DMS 273 (cell line): ENCODE measurements around the gene NRP2.
A peak's percentile ranks its signal among the peaks of the same experiment; 100 is the strongest.

Experiments
- DNase-seq: peaks from one replicate; lab custom pipeline; 2025; ENCODE audit not compliant: unreplicated experiment; lab: John Stamatoyannopoulos, UW

The NRP2 gene

DNA sequence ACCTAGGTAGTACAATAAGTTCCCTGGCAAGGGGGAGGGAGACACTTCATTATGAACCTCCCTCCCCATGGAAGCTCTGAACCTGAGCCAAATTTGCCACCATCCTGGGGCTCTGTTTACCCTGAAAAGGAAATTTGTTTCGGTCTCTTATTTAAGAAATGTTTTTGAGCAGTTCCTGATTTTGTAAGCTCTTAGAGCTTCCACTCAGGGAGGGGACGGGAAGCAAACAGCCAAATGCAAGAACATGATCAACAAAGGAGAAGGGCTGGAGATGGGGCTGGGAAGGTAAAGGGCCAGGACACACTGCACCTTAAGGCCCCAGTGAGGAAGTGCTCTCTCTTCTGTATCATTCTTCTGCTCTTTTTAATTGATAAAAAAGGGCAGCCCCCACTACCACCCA lies 117.9 kb downstream of the NRP2 start:
- no peak for DNase-seq

DNA sequence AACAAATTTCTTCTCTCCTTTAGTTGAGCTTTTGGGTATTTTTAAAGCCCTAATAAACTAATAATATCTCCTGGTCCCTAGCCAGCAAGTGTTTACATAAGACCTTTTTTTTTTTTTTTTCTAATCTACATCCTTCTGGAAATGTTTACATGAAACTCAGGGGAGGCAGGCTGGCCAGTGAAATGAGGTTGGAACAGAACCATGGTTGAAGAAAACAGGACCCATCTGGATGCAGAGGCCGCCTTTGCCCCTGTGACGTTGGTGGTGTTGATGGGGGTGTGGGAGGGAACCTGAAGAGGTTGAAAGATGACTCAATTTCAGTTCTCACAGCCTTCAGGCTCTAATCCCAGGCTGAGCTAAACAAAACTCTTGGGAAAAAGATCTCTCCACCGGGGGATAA lies 118.5 kb downstream of the NRP2 start:
- DNase-seq = peak; percentile 28

DNA sequence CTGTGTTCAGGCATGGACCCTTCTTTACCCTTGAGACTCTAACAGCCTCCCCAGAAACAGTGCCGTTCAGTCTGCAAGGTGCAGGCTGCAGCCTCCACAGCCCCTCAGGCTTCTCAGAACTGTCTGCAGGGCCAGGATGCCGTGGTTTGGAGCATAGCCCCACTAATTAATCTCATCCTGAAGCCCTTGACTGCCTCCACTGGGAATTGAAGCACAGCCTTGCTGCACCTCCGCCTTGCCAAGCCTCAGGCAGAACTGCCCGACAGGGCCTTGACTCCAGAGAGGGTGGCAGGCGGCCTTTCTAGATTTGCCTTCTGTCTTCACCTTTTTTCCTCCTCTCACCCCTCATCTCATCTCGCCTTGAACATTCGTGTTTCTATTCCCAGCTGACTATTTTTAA lies 119.8 kb downstream of the NRP2 start:
- DNase-seq = no peak

DNA sequence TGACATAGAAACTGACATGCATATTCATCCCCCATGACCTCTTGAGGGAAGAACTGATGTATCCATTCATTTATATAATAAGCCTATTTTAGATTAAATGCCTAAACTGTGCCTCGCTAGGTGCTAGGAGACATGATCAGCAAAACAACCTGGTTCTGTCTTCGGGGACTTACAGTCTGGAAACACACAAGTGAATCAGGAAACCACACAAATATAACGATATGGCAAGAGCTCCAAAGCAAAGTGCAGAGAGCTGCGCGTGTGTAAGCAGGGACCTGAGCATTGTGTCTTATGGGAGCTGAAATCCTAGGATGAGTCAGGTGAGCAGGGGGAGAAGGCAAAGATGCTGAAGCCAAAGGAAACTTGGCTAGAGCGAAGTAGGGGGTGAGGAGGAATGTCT lies 120.6 kb downstream of the NRP2 start:
- no peak for DNase-seq

DNA sequence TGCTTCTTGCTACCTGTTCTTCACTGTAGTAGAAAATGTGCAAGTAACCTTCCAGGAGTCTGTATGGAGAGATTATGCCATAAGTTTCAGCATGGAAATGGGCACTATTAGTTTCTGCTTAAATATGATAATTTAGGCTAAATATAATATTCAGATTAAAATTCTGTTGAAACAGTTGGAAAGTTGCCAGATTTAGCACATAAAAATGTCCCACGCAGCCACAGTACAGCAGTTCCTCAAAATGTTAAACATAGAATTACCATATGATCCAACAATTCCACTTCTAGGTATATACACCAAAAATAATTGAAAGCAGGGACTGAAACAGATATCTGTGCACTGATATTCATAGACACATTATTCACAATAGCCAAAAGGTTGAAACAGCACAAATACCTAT lies 121.2 kb downstream of the NRP2 start:
- DNase-seq = no peak

DNA sequence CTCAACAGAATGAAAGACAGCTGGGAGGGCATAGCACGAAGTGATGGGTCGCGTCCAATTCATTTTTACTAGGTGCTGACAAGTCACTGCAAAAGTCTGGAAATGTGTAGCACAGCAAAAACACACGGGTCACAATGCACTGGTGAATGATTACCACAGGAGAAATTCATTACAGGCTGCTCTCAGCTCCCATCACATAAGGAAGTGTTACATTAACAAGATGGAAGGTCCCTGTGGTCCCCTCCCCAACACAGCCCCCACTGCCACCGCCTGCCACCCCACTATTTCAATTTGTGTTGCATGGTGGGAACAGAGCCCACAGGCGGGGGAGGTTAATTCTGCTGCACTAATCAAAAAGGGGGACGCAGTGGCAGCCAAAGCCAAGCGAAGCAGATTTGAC lies 122.8 kb downstream of the NRP2 start:
- no peak for DNase-seq

DNA sequence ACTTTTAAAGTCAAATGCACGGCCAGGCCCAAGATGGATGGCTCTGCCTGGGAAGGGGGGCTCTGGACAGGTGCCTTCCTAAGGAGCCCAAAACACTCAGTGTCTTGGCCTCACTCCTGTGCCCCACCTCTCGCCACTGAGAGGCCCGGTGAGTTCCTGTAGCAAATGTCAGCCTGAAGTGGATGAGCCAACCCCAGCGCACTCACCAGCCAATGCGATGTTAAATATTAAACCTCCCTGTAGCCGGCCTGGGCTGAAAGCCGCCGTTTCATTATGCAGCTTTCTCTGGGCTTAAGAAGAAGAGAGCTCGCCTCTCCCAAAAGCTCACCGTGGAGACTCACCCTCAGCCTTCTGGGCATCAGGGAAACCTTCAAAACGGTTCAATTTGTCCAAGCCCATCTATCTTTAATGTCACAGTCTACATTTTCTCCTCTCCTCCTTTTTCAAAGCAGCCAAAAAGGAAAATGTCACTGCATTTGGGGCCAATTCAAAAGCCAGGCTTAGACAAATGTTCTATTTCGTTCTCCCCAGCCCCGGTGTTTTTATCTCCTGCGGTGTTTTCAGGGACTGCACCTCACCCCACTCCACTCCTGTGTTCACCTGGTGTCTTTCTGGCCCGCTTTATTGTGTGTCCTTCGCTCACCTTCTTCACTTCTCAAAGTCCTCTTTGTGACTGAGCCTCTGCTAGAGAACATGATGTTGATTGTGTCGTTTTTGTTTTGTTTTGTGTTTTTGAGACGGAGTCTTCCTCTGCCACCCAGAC lies 124.0 kb downstream of the NRP2 start:
- DNase-seq = no peak

DNA sequence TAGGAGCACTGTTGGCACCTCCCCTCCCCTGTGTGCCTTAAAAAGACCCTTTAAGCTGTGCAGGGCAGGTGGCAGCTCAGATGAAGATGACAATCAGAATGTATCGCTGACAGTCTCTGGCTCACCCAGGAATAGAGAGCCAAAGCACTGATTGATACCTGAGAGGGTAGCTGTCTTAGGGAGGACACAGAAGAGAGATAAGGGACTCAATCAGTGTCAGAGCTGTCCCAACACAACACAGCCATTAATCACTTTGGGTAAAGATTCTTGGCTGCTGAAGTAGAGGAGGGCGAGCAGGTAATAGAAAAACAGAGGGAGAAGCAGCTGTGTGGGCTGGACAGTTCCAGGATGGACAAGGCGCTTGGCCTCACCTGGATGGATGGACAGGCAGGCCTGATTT lies 124.9 kb downstream of the NRP2 start:
- no peak for DNase-seq

DNA sequence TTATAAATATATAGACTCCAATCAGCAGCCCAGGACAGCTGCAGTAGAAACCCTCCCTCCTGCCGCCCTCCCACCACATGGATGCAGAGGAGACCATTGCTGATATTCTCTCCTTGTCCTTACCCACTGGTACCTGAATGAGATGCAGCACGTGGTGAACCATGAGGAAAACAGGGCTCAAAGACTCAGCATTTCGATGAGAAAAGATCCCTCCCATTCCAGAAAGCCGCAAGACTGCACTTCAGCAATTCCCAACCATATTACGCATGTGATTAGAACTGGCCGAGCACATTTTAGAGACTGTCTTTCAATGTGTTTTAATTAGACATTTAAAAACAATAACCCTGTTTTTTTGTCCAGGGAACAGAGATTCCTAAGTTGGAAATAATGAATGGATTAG lies 125.5 kb downstream of the NRP2 start:
- DNase-seq = no peak

DNA sequence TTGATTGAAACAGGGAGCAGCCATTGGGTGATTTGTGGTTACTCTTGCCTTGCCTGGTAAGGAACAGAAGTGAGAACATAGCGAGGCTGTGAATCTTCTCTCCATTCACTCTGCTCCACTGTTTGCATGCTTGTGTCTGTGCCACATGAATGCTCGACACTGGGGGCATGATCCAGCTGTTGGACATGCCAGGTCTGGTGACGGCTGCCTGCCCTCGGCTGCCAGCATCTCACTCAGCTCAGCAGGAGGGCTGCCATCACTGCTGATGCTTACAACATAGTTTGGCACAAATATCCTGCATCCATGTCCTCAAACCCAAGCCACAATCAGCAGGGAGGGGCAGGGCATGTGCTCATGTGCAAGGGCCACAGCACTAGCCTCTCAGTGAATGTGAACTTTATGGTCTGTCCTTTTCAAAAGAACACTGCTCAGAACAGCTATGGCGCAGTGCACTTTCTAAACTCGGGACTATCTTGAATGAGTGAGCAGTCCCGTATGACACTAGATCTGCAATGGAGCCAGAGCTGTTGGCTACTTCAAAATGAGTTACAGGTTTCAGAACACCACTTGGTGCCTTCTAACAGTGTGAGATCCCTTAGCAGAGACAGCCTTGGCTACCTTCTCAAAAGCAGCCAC lies 126.3 kb downstream of the NRP2 start:
- DNase-seq = peak; percentile 24

DNA sequence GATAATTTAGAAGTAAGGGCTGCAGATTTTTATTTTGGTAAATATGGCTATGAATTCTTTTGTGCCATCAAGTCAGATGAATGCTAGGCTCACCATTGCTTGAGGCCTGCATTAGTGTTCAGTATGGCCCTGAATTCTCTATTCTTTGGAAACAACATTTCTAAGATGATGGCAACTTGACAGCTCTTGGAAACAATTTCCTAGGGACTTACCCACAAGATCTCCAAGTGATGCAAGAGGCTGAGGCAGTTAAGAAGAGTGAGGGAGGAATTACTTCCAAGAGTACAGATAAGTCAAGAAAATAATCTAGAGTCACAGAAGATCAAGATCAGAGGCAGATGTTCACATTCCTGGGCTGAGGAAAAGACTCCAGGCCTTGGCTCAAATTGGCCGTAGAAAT lies 129.1 kb downstream of the NRP2 start:
- no peak for DNase-seq

DNA sequence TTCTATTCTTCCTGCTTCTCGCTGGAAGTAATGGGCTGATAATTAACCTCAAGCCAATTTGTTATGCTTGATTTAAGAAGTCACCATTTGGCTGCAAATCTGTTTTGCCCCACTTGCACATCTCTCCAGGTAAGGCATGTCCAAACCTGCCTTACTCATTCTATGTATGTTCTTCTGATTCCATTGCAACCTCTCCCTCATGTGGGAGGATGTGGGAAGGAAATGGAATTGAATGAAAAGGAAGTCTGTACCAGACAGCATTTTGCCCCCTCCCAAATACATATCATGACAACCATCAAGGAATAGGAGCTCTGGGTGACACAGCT lies 131.7 kb downstream of the NRP2 start:
- DNase-seq = no peak

DNA sequence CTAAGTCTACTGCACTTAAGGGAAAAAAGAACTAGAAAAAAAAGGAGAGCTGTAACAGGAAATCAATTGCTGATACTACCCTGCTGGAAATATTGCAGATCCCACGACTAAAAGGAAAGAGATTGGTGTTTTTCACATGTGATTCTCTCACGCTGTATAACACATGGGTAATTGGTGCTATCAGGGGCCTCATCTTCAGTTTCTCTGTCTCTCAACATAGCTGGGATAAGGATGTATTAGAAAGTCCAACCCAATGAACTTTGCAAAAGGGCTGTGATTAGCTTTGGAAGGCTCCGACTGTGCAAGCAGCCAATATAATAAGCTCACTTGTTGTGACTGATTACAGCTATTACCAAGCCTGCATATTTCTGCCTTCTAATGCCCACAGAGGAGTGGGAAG lies 133.4 kb downstream of the NRP2 start:
- DNase-seq = no peak

DNA sequence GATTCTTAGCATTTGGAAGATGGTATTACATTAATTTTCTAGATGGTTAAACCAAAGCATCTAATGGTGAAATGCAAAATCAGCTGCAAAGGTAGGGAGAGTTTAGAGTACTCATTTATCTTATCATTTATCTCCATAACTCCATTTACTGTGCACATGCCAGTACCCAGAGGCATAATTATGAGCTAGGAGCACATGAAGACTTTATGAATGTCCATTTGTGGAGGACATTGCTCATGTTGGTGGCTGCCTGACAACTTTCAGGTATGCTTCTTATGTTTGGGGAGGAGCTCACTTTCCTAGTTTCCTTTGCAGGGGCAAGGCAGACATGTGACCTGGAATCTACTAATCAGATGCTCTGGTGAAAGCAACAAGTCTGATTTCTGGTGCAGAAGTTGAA lies 134.0 kb downstream of the NRP2 start:
- DNase-seq = no peak

DNA sequence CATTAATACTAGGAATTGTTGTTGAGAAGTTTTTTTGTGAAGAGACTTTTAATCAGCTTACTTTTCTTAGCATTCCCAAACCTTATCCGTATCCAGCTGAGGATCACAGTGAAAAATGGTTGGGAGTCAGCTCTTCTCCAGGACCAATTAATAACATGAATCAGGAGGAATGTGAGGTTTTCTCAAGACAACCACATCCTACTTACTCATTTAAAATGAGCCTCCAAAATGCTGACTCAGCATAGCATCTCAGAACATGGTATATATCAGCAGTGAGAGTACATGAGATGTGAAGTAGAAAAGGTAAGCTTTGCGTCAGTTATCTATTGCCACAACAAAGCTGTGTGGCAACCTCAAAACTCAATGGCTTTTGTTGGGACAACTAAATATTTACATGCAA lies 140.3 kb downstream of the NRP2 start:
- DNase-seq = no peak

DNA sequence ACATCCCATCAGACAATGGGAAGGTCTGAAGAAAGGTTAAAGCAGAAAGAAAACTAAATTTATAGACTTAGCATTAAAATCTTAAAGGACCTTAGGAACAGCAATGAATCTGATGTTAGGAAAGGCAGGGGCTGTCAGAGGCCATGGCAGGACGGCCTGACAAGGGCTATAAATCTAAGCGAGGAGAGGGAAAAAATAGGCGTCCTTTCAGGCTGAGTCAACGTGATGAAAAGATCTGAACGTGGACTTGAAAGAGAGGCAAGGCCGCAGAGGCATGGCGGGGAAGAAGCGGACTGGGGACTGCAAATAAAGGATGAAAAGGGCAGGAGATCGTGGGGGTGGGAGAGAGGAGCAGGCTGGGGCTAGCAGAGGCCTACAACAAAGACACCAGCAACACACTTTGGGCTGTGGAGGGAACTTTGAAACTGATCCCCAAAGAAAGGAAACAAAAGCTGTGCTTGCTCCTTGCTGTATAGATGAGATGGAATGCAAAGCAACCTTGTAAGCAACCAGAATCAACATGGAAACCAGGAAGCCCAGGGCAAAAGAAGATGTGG lies 145.6 kb downstream of the NRP2 start:
- DNase-seq = no peak

DNA sequence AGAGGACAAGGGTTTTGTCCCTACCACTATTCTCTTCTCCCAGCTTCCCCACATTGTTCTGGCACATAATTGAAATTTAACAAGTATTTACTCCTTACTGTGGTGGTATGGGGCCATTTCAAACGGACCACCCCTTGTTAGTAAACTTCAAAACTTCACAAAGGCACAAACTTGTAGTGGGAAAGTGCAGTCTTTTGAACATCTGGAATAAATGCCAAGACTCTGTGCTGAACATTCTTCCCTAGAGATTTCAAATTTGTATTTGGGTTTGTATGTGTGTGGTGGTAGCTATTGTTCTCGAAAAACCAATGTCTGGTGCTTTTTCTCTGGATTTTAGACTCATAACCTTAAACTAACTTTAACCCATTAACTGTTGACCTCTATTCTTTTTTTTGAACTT lies 151.6 kb downstream of the NRP2 start:
- DNase-seq = no peak

DNA sequence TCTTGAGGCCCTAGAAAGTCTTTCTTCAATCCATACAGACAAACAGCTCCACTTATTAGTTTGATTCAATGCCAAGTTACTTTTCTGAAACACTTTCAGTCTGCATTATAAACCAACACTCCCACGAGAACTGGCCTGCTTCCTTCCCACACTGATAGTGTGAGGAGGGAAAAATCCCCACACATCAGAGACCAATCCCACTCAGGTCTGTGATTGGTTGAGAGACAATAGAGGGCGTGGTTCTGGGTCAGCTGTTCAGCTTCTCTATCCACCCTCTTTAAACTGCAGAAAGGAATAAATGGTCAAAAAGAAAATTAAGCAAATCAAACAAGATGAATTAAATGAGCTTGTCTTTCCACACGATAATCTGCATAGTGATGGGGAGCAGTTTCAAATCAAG lies 152.5 kb downstream of the NRP2 start:
- DNase-seq = no peak

DNA sequence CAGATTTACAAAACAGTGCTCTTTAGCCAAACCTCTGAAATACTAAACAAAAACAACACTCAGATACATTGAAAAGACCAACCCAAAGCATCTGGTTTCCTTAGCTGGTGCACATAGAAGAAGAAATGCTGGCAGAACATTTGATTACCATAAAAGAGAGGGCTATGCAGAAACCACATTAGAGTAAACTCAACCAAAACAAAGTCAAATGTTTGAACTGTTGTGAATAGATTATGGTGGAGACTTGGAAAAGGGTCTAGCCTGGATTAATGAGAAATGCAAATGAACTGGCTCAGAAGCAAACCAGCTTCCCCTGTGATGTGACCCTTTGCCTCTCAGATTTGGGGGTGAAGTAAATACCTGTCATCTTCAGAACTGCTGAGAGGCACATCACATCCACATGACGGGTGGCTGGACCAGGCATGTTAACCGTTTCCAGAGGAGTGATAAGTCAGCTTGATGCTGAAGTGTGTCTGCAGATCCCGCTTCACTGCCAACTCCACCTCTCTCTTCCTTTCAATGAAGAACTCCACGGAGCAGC lies 153.0 kb downstream of the NRP2 start:
- no peak for DNase-seq

DNA sequence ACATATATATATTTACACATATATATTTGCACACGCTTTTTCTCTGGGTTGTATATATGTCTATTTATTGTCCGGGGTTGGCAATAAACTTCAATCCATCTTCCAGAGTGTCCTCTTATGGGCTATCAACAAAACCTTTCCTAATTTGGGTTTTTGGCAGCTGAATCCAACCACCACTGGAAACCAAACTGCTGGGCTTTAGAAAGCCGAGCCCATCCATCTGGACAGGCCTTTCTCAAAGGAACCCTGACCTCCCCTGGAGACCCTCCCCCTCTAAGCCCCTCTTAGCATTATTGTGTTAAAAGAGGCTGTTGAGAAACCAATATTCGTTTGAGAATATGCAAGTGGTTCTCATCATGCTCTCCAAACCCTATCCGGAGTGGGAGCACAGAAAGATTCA lies 153.6 kb downstream of the NRP2 start:
- peak; percentile 42 for DNase-seq

DNA sequence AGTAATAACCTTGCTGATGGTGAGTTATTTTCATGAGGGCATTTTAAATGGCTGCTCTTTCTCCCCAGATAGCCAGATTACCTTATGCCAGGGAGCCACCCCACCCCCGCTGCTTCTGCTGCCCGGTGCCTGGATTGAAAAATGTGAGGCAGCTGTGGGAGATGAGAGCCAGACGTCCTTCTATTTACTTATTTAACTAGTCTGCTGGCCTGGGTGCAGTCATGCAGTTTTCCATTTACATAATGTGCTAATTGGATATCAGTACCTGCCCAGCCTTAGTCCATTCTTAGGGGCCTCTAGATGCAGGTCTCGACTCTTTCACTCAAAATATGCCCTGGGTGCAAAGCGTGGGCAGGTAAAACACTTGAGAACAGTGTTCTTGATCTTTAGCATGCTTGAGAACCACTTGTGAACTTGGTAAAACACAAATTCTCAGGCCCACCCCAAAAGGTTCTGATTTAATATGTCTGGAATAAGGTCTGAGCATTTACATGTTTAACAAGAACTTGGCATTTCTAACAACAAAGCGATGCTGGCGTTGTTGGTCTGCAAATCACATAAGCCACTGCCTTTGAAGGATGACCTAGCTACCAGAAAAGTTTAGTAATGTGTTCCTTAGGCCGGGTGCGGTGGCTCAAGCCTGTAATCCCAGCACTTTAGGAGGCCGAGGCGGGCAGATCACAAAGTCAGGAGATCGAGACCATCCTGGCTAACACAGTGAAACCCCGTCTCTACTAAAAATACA lies 154.3 kb downstream of the NRP2 start:
- DNase-seq = peak; percentile 85

DNA sequence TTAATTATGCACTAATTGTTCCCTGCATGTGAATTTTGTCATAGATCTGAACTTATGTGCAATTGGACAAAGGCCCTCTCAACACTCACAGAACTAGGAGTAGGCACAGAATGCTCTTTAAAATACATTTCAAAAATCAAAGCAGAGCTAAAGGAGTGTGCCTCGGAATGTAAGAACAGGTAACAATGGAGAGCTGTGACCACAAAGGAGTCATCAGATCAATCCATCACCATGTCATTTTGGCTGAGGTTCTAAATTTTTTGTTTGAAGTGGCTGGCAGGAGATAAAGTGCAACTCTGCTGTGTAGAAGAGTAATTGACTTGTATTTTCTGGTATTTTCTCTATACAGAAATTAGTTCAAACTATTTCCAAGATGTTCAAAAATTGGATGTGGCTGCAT lies 155.4 kb downstream of the NRP2 start:
- no peak for DNase-seq
